ENCODE measurements around the gene CLSTN3.

The CLSTN3 gene

DNA sequence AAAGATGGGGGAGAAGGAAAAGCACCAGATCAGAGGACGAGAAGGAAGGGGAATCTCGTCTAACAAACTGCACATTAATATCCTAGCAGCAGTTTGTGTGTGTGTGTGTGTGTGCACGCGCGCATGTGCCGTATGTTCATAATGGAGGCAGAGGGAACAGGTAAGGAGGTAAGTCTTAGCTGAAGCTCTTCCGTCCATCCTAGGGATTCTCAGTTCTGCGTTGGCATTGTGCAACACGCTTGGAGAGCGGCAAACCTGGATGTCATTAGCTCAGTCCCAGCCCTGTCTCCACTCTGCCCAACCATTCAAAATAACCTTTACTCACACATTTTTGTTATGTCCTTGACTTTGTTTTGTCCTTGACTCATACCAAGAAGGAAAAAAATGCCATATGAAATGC lies 36.3 kb upstream of the CLSTN3 start:
- peak in 1 of 2 donors; percentile 59 for DNase-seq
- Histone ChIP-seq H3K27ac (no peak overlapping the region), H3K27me3 (no peaks in the 10 kb centered on the region), H3K4me1 (peaks cover 0 to 46% (median 38%) of the 10 kb centered on the region in 4 donors), H3K36me3 (peaks cover 11 to 30% (median 16%) of the 10 kb centered on the region in 3 donors), H3K4me3 (no peak overlapping the region), H3K9me3 (no peaks in the 10 kb centered on the region)
- no peak for TF ChIP-seq CTCF (IDR thresholded peaks at IDR 0.05)
- intact Hi-C loops (cut with DNase I; ENCODE audit: low total_unique reads), result loop anchor here (2.0 to 5.0 kb wide), 2 partner anchors 33 to 883 kb away; partner anchors contain the start of gene C1S

DNA sequence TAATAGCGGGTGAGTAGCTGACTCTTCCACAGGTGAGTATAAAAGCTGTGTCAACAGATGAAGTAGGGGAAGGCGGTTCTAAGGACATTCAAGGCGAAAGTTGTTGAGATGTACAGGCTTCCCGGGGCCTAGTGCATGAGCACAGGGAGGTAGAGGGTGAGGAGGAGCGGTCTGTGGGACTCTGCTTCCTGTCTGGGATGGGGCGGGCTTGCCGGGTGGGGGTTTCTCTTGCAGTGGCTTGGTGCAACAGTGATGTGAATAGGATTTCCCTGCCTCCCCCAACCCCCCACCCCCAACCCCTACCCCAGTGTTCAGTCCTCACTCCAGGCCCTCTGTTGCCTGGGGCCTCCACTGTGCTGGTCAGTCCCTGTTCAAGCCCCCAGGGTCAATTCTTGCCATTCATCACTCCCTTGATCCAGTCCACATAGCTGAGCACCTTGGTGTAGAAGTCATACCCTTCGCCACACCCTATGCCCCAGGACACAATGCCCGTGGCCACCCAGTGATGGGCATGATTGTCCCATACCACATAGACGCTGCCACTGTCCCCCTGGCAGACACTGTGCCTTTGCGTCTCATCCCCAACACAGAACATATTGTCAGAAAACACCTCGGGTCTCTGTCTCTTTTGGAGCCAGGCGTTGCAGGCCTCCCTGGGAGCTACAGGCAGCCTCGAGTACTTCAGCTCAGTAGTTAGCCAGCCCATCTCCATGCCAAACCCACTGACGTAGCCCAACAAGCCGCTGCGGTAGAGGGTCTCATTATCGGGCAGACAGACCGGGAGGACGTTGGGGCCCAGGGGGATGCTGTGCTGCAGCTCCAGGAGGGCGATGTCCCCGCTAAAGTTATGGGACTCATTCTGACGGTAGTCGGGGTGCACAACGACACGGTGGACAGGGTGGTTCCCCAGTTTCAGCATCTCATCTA lies 33.9 kb upstream of the CLSTN3 start:
- H3K27me3 ChIP-seq, result no peaks in the 10 kb centered on the region
- TF ChIP-seq CTCF (IDR thresholded peaks at IDR 0.05), result no peak
- no peak overlapping the region for H3K4me3 ChIP-seq
- peak in 1 of 2 donors; percentile 19 for DNase-seq
- intact Hi-C loops (cut with DNase I; ENCODE audit: low total_unique reads), result no loop called here
- peaks cover 0 to 23% (median 18%) of the 10 kb centered on the region in 4 donors for H3K4me1 ChIP-seq
- peaks cover 0 to 31% (median 12%) of the 10 kb centered on the region in 3 donors for H3K36me3 ChIP-seq
- H3K27ac ChIP-seq, result no peak overlapping the region
- no peaks in the 10 kb centered on the region for H3K9me3 ChIP-seq

- no peak for TF ChIP-seq CTCF (IDR thresholded peaks at IDR 0.05)
- no peak for DNase-seq
- intact Hi-C loops (cut with DNase I; ENCODE audit: low total_unique reads), result no loop called here
These were observed 33.2 kb upstream of the CLSTN3 start for GRCh38 chr12:7096979-7097378.

GRCh38 chr12:7099290-7099996 lies 30.7 kb upstream of the CLSTN3 start:
- TF ChIP-seq CTCF (IDR thresholded peaks at IDR 0.05), result no peak
- peak; percentile 19 to 58 for DNase-seq
- Histone ChIP-seq H3K36me3 (peaks cover 9 to 55% (median 12%) of the 10 kb centered on the region in 3 donors), H3K27me3 (no peaks in the 10 kb centered on the region), H3K4me3 (no peak overlapping the region), H3K4me1 (peaks cover 0 to 3% (median 0%) of the 10 kb centered on the region in 4 donors), H3K27ac (no peak overlapping the region), H3K9me3 (no peaks in the 10 kb centered on the region)
- intact Hi-C loops (cut with DNase I; ENCODE audit: low total_unique reads), result no loop called here

More at GRCh38 chr12:7096979-7097378, 33.2 kb upstream of the CLSTN3 start:
- Histone ChIP-seq H3K9me3 (no peaks in the 10 kb centered on the region), H3K4me1 (peaks cover 0 to 19% (median 15%) of the 10 kb centered on the region in 4 donors), H3K27me3 (no peaks in the 10 kb centered on the region), H3K36me3 (peaks cover 0 to 36% (median 12%) of the 10 kb centered on the region in 3 donors), H3K4me3 (no peak overlapping the region), H3K27ac (no peak overlapping the region)

GRCh38 chr12:7100239-7100638 lies 29.9 kb upstream of the CLSTN3 start:
- Histone ChIP-seq H3K4me1 (peaks cover 0 to 3% (median 0%) of the 10 kb centered on the region in 4 donors), H3K27ac (no peak overlapping the region), H3K4me3 (no peak overlapping the region), H3K27me3 (no peaks in the 10 kb centered on the region), H3K9me3 (no peaks in the 10 kb centered on the region), H3K36me3 (peaks cover 10 to 57% (median 12%) of the 10 kb centered on the region in 3 donors)
- peak in 1 of 2 donors; percentile 6 for DNase-seq
- intact Hi-C loops (cut with DNase I; ENCODE audit: low total_unique reads), result no loop called here
- no peak for TF ChIP-seq CTCF (IDR thresholded peaks at IDR 0.05)

Data from tibial artery (tissue), 4 donors.